GM20431 (cell line): ENCODE data around the gene PRUNE2.

Experiments used
- in situ Hi-C: fragments of 300-500 bp; cut with MseI, MboI; formaldehyde crosslinking; loops from one replicate; pipeline ENCODE4 v1.15.0; 2020; ENCODE audit warnings: low sequenced_read_pairs; ENCODE audit not compliant: unreplicated experiment

The PRUNE2 gene

DNA sequence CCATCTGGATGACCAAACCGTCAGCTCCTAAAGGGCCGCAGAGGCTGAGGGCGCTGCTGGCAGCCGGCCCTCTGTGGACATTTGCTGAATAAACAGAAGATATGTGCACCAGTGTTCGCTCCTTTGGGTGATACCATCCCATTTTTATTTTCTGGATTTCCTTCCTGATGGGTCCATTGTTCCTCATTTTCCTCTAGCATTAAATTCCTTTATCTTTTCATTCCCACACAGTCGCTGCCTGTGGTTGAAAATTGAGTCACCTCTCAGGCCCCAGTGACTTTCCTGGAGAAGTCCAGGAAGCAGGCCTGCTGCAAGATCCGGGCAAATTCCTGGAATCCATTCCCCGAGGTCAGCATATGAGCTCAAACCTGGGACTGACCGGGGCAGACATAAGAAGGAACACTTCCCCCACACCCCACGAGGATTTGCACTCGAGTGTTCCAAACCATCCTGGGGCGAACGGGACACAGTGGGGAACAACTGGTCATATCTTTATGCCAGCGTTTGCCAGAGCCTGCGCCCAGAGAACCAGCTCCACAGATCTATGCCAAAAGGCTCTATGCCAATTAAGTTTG lies 228.3 kb downstream of the PRUNE2 start:
- in situ Hi-C loops: no loop called here

DNA sequence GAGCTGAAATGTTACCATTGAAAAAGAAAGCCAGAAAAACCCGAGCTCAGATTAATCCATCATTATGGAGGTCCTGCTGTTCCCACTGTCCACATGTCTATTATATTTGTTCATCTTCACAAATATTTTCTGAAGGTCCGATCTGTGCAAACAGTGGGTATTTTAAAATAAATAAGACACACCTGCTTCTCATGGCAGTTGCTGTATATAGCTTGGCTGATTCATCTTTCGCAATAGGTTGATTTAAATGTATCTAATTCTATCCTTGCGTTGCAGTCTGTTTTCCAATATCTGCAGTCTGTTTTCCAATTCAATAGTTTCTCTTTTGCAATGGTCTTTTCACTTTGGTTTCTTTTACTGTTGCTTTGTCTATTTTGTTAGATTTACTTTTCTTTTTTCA lies 229.1 kb downstream of the PRUNE2 start:
- in situ Hi-C loops: no loop called here

DNA sequence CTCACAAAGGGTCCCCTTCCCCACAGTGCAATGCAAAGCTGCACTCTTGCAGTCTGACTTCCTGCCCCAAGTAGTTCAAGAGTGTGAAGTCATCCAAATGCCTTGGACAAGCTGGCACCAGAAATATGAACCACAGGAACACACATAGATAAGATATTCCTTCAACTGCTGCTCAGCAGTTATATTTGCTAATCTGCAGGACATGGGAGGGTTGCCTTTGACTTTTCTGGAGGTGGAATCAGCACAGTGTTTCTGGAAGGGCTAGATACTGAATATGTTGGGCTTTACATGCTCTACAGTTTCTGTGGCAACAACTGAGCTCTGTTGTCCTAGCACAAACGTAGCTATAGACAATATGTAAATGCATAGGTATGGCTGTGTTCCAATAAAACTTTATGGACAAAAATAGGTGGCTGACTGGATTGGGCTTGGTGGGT lies 238.4 kb downstream of the PRUNE2 start:
- in situ Hi-C loops: loop anchor here (25.0 kb wide), 1 partner anchor 205 kb away; the partner anchor contains the start of gene GCNT1

DNA sequence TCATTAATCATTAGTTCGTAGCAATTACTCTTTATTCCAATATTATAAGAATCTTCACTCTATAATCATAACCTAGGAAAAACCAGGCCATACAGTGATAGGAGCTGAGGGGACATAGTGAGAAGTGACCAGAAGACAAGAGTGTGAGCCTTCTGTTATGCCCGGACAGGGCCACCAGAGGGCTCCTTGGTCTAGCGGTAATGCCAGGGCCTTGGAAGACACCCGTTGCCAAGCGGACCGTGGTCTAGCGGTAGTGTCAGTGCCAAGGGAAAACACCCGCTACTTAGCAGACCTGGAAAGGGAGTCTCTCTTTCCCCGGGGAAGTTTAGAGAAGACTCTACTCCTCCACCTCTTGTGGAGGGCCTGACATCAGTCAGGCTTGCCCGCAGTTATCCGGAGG lies 239.9 kb downstream of the PRUNE2 start:
- in situ Hi-C loops: loop anchor here (25.0 kb wide), 1 partner anchor 204 kb away; the partner anchor contains the start of gene GCNT1

DNA sequence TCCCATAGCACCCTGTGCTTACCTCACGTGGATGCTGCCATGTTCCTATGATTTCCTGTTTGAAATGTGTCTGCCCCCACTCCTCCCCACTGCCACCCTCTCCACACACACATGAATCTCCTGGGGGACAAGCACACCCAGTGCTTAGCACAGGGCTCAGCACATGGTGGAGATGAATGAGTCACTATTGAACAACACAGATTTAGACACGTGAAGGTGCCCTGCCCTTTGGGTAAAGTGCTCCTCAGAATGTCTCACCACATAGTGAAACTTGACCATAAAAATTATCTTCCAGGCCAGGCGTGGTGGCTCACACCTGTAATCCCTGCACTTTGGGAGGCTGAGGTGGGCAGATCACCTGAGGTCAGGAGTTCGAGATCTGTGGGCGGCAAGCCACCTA lies 240.5 kb downstream of the PRUNE2 start:
- in situ Hi-C loops: loop anchor here (25.0 kb wide), 1 partner anchor 203 kb away; the partner anchor contains the start of gene GCNT1

GRCh38 chr9:76664120-76664519 lies 241.8 kb downstream of the PRUNE2 start:
- in situ Hi-C loops: loop anchor here (25.0 kb wide), 1 partner anchor 202 kb away; the partner anchor contains the start of gene GCNT1

GRCh38 chr9:76662476-76663281 lies 243.2 kb downstream of the PRUNE2 start:
- in situ Hi-C loops: loop anchor here (25.0 kb wide), 1 partner anchor 200 kb away; the partner anchor contains the start of gene GCNT1

- in situ Hi-C loops: loop anchor here (25.0 kb wide), 1 partner anchor 196 kb away; the partner anchor contains the start of gene GCNT1
Observed at GRCh38 chr9:76658510-76659231, 247.2 kb downstream of the PRUNE2 start.

DNA sequence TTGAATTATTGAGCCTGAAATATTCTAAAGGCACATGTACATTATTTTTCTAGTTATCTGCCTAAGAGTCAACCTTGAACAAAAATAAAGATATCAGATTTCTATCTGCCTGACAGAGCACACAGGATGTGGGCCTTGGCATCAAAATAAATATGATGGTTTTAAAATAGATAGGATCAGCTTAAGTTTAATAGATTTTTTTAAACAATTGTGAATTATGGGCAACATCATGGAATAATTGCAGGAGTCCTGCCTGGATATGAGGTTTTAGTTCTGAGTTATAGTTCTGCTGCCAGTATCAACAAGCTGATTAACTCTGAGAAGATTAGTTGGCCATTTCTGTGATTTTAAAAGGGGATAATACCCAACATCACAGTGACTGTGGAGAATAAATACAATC lies 248.6 kb downstream of the PRUNE2 start:
- in situ Hi-C loops: loop anchor here (25.0 kb wide), 1 partner anchor 195 kb away; the partner anchor contains the start of gene GCNT1

DNA sequence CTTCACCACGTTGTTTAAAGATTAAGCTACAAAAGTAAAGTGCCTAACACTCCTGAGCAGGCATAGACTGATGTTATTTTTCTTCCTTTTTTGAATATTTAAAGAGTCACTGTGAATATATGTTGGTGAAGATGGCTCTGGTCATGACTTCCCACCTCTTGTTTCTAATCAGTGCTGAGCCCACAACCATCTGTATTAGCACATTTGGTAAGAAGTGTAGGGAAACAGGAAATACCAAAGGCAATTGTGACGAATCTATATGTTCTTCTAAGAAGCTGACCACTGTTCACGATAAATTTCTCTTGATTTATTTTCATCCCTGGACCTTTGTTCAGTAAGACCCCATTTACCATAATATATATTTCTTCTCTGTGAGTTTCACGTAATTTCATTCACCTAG lies 249.9 kb downstream of the PRUNE2 start:
- in situ Hi-C loops: loop anchor here (25.0 kb wide), 1 partner anchor 194 kb away; the partner anchor contains the start of gene GCNT1

GRCh38 chr9:76655121-76655541 lies 250.8 kb downstream of the PRUNE2 start:
- in situ Hi-C loops: loop anchor here (25.0 kb wide), 1 partner anchor 193 kb away; the partner anchor contains the start of gene GCNT1

- in situ Hi-C loops: loop anchor here (25.0 kb wide), 1 partner anchor 192 kb away; the partner anchor contains the start of gene GCNT1
Observed at GRCh38 chr9:76654575-76654974, 251.3 kb downstream of the PRUNE2 start.

GRCh38 chr9:76654051-76654461 lies 251.9 kb downstream of the PRUNE2 start:
- in situ Hi-C loops: loop anchor here (25.0 kb wide), 1 partner anchor 192 kb away; the partner anchor contains the start of gene GCNT1

DNA sequence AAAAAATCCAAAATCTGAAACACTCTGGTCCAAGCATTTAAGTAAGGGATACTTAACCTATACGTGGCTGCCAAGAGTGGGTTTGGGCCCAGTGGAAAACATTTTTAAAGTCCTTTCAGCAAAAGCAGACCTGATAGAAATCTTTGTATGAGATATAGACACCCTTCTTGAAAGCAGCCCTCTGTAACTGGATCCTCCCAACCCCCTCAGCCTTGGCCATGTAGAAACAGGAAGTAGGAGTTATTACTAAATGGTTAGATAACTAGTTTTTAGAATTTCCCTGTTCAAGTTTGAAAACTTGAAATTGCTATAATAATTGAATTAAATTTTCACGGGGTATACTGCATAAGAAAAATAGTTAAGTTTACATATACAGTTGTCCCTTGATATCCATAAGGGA lies 253.0 kb downstream of the PRUNE2 start:
- in situ Hi-C loops: loop anchor here (25.0 kb wide), 1 partner anchor 191 kb away; the partner anchor contains the start of gene GCNT1

- in situ Hi-C loops: loop anchor here (25.0 kb wide), 1 partner anchor 189 kb away; the partner anchor contains the start of gene GCNT1
Observed at GRCh38 chr9:76651119-76651705, 254.7 kb downstream of the PRUNE2 start.

- in situ Hi-C loops: loop anchor here (25.0 kb wide), 1 partner anchor 188 kb away; the partner anchor contains the start of gene GCNT1
Observed at GRCh38 chr9:76650692-76651091, 255.2 kb downstream of the PRUNE2 start.

DNA sequence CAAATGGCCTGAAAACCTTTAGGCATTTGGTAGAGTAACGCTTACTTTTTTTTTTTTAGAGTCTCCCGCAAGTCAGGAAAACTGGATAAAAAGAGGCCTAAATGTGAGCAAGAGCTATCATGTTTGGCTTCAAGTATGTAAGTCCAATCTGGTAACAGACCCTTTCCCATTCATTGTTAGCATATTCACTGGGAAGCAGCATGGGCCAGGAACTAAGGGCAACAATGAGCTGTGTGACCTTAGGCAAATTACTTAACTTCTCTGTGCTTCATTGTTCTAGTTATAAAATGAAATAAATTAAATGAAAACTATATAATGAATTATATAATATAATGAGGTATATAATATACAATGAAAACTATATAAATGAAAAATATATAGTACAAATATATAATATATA lies 256.0 kb downstream of the PRUNE2 start:
- in situ Hi-C loops: loop anchor here (25.0 kb wide), 1 partner anchor 188 kb away; the partner anchor contains the start of gene GCNT1

GRCh38 chr9:76646249-76646648 lies 259.7 kb downstream of the PRUNE2 start:
- in situ Hi-C loops: no loop called here

GRCh38 chr9:76644647-76645250 lies 261.2 kb downstream of the PRUNE2 start:
- in situ Hi-C loops: no loop called here
